ENCODE measurements around the gene CST1.

GRCh38 chr20:23774081-23774480 lies 23.3 kb upstream of the CST1 start:
- TF ChIP-seq CTCF (IDR thresholded peaks at IDR 0.05), result no peak
- no peak for TF ChIP-seq POLR2AphosphoS5 (IDR thresholded peaks at IDR 0.05)

Measured in upper lobe of left lung (tissue), 4 donors.